ENCODE results near the gene ZNF816.
"Not testable (repeated sequence)": the region's sequence is repeated elsewhere in the genome, so short reads cannot be mapped to it uniquely, and the experiment has no call there.

Gene ZNF816

DNA sequence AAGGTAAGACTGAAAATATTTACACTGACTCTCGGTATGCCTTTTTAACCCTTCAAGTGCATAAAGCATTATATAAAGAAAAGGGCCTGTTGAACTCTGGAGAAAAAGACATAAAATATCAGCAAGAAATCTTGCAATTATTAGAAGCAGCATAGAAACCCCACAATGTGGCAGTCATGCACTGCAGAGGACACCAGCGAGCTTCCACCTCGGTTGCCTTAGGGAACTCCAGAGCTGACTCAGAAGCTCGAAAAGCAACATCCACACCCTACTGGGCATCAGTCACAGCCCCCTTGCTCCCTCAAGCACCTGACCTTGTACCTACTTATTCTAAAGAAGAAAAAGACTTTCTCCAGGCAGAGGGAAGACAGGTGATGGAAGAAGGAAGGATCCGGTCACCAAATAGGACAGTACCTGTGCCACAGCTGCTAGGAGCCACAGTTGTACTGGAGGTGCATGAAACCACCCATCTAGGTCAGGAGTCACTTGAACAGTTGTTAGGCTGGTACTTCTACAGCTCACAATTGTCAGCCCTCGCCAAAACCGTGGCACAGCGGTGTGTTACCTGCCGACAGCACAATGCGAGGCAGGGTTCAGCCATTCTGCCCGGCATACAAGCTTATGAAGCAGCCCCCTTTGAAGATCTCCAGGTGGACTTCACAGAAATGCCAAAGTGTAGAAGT is 2.9 kb downstream of the ZNF816 start:
- no peak for DNase-seq (ENCODE audit: low spot score)

DNA sequence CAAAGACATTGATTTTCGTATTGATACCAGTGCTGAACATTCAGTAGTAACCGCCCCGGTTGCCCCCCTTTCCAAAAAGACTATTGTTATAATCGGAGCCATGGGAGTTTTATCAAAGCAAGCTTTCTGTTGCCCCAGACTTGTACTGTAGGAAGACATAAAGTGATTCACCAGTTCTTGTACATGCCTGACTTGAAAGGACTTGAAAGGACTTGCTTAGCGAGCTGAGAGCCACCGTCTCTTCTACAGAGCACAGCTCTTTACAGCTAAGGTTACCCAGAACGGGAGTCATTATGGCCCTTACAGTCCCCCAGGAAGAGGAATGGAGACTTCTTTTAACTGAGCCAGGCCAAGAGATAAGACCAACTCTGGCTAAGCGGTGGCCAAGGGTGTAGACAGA is 5.1 kb downstream of the ZNF816 start:
- DNase-seq (ENCODE audit: low spot score) = no peak

DNA sequence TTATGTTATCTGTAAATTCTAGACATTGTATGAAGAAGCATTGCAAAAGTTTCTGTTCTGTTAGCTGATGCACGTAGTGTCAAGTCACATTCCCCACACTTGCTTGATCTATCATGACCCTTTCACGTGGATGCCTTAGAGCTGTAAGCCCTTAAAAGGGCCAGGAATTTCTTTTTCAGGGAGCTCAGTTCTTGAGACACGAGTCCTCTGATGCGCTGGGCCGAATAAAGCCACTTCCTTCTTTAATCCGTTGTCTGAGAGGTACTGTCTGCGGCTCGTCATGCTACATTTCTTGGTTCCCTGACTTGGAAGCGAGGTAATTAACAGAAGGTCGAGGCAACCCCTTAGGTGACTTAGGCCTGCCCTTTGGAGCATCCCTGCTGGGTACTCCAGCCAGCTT is 5.8 kb downstream of the ZNF816 start:
- no peak for DNase-seq (ENCODE audit: low spot score)

GRCh38 chr19:52949422-52949821 is 13.3 kb downstream of the ZNF816 start:
- no peak for DNase-seq (ENCODE audit: low spot score)

DNA sequence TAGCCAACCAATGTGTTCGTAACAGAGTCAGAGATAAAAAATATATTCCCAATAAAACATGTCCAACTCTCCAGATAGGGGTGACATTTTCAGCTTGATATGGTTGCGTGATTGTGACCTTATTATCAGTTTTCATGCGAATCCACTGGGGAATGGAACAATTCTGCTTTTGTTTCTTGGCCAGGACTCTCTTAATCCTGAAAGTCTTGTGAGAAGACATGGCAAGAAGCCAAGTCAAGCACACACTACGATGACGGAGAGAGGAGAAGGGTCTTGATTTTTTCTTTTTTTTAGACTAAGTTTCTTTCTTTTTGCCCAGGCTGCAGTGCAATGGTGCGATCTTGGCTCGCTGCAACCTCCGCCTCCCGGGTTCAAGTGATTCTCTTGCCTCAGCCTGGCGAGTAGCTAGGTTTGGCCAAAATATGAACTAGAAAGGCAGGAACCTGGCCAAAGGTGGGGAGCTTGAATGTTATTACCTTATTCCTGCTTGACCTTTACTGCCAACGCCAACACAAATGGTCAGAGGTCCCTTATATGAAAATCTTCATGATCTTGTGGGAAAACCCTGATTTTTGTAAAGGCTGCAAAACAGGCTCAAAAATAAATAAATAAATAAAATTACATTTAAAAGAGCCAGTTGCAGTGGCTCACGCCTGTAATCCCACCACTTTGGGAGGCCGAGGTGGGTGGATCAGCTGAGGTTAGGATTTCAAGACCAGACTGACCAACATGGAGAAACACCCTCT is 14.5 kb downstream of the ZNF816 start:
- no peak for DNase-seq (ENCODE audit: low spot score)

GRCh38 chr19:52946322-52947310 is 16.1 kb downstream of the ZNF816 start:
- no peak for DNase-seq (ENCODE audit: low spot score)

GRCh38 chr19:52945652-52946321 is 16.9 kb downstream of the ZNF816 start:
- DNase-seq (ENCODE audit: low spot score) = no peak

- not testable (repeated sequence) for DNase-seq (ENCODE audit: low spot score)
These were observed 17.8 kb downstream of the ZNF816 start for GRCh38 chr19:52944703-52945493.

DNA sequence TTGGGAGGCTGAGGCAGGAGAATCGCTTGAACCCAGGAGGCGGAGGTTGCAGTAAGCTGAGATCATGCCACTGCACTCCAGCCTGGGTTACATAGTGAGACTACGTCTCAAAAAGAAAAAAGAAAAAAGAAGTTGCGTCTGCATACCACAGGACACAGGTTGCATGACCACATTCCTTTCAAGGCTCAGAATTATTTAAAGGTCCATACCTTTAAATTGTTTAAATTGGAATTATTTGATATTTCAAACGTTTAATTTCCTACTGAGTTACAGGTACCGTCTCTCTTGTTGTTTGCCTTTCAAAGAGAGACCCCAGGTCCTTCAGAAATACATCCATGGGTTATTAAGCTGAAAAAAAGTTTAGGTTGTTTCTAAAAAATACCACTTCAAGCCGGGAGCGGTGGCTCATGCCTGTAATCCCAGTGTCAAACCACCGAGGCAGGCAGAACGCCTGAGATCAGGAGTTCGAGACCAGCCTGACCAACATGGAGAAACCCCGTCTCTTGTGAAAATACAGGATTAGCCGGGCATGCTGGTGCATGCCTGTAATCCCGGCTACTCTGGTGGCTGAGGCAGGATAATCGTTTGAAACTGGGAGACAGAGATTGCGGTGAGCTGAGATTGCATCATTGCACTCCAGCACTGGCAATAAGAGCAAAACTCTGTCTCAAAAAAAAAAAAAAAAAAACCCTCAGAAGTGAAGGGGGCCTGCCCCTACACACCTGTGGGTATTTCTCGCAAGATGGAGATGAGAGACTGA is 18.6 kb downstream of the ZNF816 start:
- no peak for DNase-seq (ENCODE audit: low spot score)

- no peak for DNase-seq (ENCODE audit: low spot score)
These were observed 19.4 kb downstream of the ZNF816 start for GRCh38 chr19:52943134-52943883.

GRCh38 chr19:52942386-52943133 is 20.1 kb downstream of the ZNF816 start:
- peak; percentile 84 for DNase-seq (ENCODE audit: low spot score)

DNA sequence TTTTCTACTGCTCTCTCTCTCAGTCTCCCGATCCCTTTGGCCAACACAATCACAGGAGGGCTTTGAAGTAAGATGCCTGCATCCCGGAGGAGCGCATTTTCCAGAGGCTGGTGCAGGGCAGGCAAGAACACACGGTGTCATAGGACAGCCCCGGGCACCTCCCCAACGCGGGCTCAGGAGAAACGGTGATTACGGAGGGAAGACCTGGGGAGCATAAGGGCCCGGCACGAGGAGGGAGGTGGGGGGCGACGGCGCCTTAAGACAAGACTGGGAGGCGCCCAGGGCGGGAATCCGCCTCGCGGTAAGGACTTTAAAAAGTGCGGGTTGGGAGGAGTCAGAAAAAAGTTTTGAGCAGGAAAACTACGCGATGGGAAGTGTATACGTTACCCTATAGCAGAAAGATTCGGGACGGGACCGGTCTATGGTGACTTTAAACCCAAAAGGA is 20.7 kb downstream of the ZNF816 start:
- DNase-seq (ENCODE audit: low spot score) = no peak

GRCh38 chr19:52941523-52941922 is 21.2 kb downstream of the ZNF816 start:
- DNase-seq (ENCODE audit: low spot score) = not testable (repeated sequence)

DNA sequence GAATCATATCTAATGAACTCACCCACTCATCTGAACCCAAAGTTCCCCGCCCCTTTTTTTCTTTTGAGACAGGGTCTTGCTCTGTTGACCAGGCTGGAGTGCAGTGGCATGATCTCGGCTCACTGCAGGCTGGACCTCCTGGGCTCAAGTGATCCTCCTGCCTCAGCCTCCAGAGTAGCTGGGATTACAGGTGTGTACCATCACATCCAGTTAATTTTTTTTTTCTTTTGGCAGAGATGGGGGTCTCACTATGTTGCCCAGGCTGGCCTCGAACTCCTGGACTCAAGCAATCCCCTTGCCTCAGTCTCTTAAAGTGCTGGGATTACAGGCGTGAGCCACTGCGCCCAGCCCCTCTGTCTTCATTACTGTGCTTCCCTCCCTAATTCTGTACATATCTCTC is 21.8 kb downstream of the ZNF816 start:
- DNase-seq (ENCODE audit: low spot score) = not testable (repeated sequence)

DNA sequence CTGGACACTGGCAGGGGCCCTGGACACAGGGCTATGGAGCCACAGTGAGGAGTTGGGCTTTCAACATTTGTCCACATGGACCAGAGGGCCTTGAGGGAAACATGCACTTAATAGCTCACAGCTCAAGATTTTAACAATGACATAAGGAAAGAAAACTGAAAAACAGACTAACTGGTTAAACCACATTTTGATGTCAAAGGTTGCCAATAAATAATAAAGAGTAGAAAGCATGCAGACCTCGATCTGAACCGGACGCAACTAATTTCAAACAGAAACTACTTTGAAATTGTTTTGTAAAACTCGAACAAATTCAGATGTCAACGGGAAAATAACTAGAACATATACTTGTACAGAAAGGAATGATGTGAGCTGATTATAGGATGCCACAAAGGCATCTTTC is 23.9 kb downstream of the ZNF816 start:
- no peak for DNase-seq (ENCODE audit: low spot score)

DNA sequence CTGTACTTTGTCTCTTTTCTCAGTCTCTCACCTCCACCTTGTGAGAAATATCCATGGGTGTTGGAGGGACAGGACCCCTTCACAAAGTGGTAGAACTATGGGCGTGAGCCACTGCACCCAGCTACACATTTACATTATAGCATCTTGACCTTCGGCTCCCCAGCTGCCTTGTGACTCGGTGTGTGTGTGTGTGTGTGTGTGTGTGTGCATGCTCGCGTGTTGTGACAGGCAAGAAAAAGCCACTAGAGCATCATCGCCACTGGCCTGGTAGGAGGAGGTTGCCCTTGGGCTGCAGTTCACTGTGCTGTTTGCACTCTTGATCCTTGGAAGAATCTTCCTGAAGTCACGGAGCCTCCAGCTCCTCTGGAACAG is 25.7 kb downstream of the ZNF816 start:
- no peak for DNase-seq (ENCODE audit: low spot score)

DNA sequence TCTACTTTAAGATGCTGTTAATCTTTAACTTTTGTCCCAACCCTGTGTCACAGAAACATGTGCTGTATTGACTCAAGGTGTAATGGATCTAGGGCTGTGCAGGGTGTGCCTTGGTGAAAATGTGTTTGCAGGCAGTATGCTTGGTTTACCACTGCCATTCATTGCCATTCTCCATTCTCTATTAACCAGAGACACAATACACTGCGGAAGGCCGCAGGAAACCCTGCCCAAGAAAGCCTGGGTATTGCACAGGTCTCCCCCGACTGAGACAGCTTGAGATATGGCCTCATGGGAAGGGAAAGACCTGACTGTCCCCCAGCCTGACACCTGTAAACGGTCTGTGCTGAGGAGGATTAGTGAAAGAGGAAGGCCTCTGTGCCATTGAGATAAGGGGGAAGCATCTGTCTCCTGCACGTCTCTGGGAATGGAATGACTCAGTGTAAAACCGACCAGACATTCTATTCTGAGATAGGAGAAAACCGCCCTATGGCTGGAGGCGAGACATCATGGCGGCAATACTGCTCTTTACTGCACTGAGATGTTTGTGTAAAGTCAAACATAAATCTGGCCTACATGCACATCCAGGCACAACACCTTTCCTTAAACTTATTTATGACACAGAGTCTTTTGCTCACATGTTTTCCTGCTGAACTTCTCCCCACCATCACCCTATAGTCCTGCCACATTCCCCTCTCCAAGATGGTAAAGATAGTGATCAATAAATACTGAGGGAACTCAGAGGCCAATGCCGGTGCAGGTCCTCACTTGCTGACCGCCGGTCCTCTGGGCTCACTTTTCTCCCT is 26.3 kb downstream of the ZNF816 start:
- no peak for DNase-seq (ENCODE audit: low spot score)

DNA sequence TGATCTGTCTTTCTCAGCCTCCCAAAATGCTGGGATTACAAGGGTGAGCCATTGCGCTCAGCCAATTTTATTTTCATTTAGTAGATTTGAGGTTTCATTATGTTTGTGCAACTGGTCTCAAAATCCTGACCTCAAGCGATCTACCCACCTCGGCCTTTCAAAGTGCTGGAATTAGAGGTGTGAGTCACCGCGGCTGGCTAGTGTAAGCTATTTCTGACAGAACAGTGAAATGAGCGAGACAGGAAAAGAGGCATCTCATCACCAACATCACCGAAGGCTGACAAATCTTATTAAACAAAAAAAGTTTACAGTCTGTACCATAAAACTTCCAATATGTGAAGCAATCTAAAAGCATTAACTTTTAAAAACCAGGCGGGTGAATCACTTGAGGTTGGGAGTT is 27.2 kb downstream of the ZNF816 start:
- DNase-seq (ENCODE audit: low spot score) = no peak

Measured in kidney capillary endothelial cell (primary cell).